K562 (cell line): Measurements from ENCODE around the gene ETV2. TPM values are rescaled to one million over a fixed set of nuclear protein-coding genes. Genes with fewer than 3 reads are reported as not detected.

Experiments used
- DIDO1 ChIP-seq: fragments of 450-650 bp; IDR thresholded peaks from 2 replicates; pipeline ENCODE4 v1.6.1; 2016; ENCODE audit warnings: low read depth, missing biosample characterization, missing genetic modification characterization
- DMBX1 ChIP-seq: fragments of 250-450 bp; sonication (Bioruptor Pico); IDR thresholded peaks from 2 replicates; pipeline ENCODE4 v1.8.0; 2022; ENCODE audit warnings: inconsistent platforms, mild to moderate bottlenecking, moderate library complexity, borderline replicate concordance
- EHMT2 ChIP-seq: fragments of 450-650 bp; IDR thresholded peaks from 2 replicates; pipeline ENCODE4 v1.6.1; 2018; ENCODE audit warnings: antibody characterized with exemption
- ETV5 ChIP-seq: sonication (generic); formaldehyde crosslinking; IDR thresholded peaks from 2 replicates; pipeline ENCODE4 v1.4.0; 2020; ENCODE audit warnings: low read depth, mild to moderate bottlenecking, missing genetic modification reagents
- FOXM1 ChIP-seq, 2 experiments: fragments of 450-650 bp in 1 of 2; sonication (generic) in 1 of 2; formaldehyde crosslinking in 1 of 2; IDR thresholded peaks; 2 replicates each; pipeline versions ENCODE4 v1.6.1 to v1.9.0; 2017 to 2022; ENCODE audit warnings: low read depth in 2 of 2, mild to moderate bottlenecking in 2 of 2, missing genetic modification reagents in 1 of 2, moderate library complexity in 1 of 2
- GABPB2 ChIP-seq: fragments of 250-450 bp; sonication (Bioruptor Pico); conservative IDR thresholded peaks from 2 replicates; pipeline ENCODE4 v1.5.1; 2021; ENCODE audit warnings: mild to moderate bottlenecking
- L3MBTL2 ChIP-seq: fragments of 450-650 bp; IDR thresholded peaks from 2 replicates; pipeline ENCODE4 v1.6.1; 2016; ENCODE audit warnings: mild to moderate bottlenecking, moderate library complexity
- LEF1 ChIP-seq: fragments of 450-650 bp; IDR thresholded peaks from 2 replicates; pipeline ENCODE4 v1.6.1; 2016; ENCODE audit warnings: mild to moderate bottlenecking
- MIER1 ChIP-seq: fragments of 450-650 bp; IDR thresholded peaks from 2 replicates; pipeline ENCODE4 v1.6.1; 2016; ENCODE audit warnings: antibody characterized with exemption, mild to moderate bottlenecking, low read depth
- NFYB ChIP-seq: IDR thresholded peaks from 2 replicates; pipeline ENCODE4 v1.6.1; 2011; ENCODE audit warnings: mild to moderate bottlenecking, moderate library complexity; ENCODE audit not compliant: insufficient read length; ENCODE audit errors: extremely low read depth
- NR2C2 ChIP-seq, 2 experiments: fragments of 200-800 bp in 1 of 2; sonication (Bioruptor generic) in 1 of 2; sonication (generic) in 1 of 2; formaldehyde crosslinking in 1 of 2; IDR thresholded peaks; 2 replicates each; pipeline versions ENCODE4 v1.6.1 to v1.8.0; 2016 to 2022; ENCODE audit warnings: mild to moderate bottlenecking in 1 of 2, missing compliant biosample characterization in 1 of 2, missing genetic modification characterization in 1 of 2, missing genetic modification reagents in 1 of 2
- POLR2AphosphoS5 ChIP-seq: IDR thresholded peaks from 2 replicates; pipeline ENCODE4 v1.6.1; 2011; ENCODE audit warnings: mild to moderate bottlenecking, low read depth, low read length, moderate library complexity; ENCODE audit not compliant: control insufficient read depth, insufficient read depth
- PYGO2 ChIP-seq: fragments of 450-650 bp; IDR thresholded peaks from 2 replicates; pipeline ENCODE4 v1.6.1; 2016; ENCODE audit warnings: mild to moderate bottlenecking, missing genetic modification characterization, moderate library complexity, missing compliant biosample characterization
- RBFOX2 ChIP-seq: fragments of 200-400 bp; formaldehyde crosslinking; IDR thresholded peaks from 2 replicates; pipeline ENCODE4 v1.6.1; 2017; ENCODE audit warnings: low read depth, mild to moderate bottlenecking, low read length, moderate library complexity
- SMARCA4 ChIP-seq: fragments of 450-650 bp; IDR thresholded peaks from 2 replicates; pipeline ENCODE4 v1.6.1; 2016
- SREBF2 ChIP-seq: sonication (generic); formaldehyde crosslinking; IDR thresholded peaks from 2 replicates; pipeline ENCODE4 v1.4.0; 2020; ENCODE audit warnings: mild to moderate bottlenecking, missing genetic modification reagents
- ZKSCAN1 ChIP-seq: fragments of 150-350 bp; IDR thresholded peaks from 2 replicates; pipeline ENCODE4 v1.6.1; 2016; ENCODE audit warnings: low read depth, low read length
- polyA plus RNA-seq, 8 experiments: library from polyadenylated mRNA; depleted of rRNA in 4 of 8; stranded (reverse) in 5 of 8; unstranded in 3 of 8; fragments of >200 nt; fragmentation: Nextera tagmentation in 2 of 8; fragmentation: Illumina TruSeq in 1 of 8; extraction: Ambion mirVana in 2 of 8; extraction: Trizol in 1 of 8; gene quantifications; 2 replicates each; pipeline versions ENCODE4 v1.2.1 to v1.2.3, GENCODE V29; 2011 to 2014; ENCODE audit warnings: inconsistent platforms in 1 of 8, missing spikeins in 1 of 8
- total RNA-seq, 7 experiments: library from RNA; depleted of rRNA in 6 of 7; stranded (reverse); fragments of >200 nt in 6 of 7; fragmentation: Illumina TruSeq in 2 of 7; extraction: Trizol in 2 of 7; gene quantifications; 2 replicates each; pipeline versions ENCODE4 v1.2.1 to v1.2.3, GENCODE V29; 2011 to 2021; ENCODE audit warnings: low replicate concordance in 1 of 7
- TF ChIP-seq, protein P1 (sequence below): fragments of 250-450 bp; sonication (Bioruptor Pico); IDR thresholded peaks from 2 replicates; pipeline ENCODE4 v1.9.0; 2021; ENCODE audit warnings: mild to moderate bottlenecking, inconsistent platforms
- TF ChIP-seq, protein P2 (sequence below): fragments of 450-650 bp; formaldehyde crosslinking; IDR thresholded peaks from 2 replicates; pipeline ENCODE4 v1.4.0; 2022; ENCODE audit warnings: missing genetic modification characterization
- TF ChIP-seq, protein P3 (sequence below): fragments of 450-650 bp; formaldehyde crosslinking; IDR thresholded peaks from 2 replicates; pipeline ENCODE4 v1.4.0; 2020; ENCODE audit warnings: mild to moderate bottlenecking, moderate library complexity
- TF ChIP-seq, protein P4 (sequence below): fragments of 200-800 bp; sonication (Bioruptor generic); IDR thresholded peaks from 2 replicates; pipeline ENCODE4 v1.6.1; 2017; ENCODE audit warnings: missing genetic modification characterization, missing compliant biosample characterization

Gene ETV2
- total and polyA plus RNA-seq, 9 of the 15 experiments (the other 6 are each of a cell fraction or from before 2014, with no cell fraction given) = 0.11 to 3.7 (median 0.55) TPM

DNA sequence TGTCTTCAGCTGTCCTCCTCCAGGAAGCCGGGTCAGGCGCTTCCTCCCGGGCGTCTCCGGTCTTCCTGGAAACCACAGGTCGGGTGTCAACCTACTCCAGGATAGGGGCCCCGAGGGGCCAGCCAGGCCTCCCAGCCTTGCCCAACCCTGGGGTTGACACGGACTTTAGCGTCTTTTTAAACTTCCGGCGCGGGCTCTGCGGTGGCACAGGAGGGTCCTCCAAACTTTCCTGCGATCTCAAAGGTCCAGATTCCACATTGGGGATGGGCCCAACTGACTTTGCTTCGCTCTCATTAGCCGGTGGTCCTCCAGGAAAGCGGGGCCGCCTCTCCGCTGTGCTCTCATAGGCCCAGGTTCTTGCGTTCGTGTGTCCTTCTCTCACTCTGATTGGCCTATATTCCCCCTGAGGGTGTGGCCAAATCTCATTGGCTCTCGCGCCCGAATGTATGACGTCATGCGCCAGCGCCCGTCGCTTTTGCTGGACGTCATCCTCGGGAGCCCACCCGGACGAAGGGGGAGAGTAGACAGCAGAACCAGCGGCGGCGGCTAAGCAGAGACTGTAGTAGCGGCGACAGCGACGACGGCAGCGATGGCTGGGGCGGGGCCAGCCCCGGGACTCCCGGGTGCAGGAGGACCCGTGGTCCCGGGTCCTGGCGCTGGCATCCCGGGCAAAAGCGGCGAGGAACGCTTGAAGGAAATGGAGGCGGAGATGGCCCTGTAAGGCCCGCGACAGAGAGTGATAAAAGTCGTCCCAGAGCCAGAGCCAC, 12.8 kb upstream of the ETV2 start, which contains the start of gene RBM42 (continued):
- TF ChIP-seq, protein P1, sequence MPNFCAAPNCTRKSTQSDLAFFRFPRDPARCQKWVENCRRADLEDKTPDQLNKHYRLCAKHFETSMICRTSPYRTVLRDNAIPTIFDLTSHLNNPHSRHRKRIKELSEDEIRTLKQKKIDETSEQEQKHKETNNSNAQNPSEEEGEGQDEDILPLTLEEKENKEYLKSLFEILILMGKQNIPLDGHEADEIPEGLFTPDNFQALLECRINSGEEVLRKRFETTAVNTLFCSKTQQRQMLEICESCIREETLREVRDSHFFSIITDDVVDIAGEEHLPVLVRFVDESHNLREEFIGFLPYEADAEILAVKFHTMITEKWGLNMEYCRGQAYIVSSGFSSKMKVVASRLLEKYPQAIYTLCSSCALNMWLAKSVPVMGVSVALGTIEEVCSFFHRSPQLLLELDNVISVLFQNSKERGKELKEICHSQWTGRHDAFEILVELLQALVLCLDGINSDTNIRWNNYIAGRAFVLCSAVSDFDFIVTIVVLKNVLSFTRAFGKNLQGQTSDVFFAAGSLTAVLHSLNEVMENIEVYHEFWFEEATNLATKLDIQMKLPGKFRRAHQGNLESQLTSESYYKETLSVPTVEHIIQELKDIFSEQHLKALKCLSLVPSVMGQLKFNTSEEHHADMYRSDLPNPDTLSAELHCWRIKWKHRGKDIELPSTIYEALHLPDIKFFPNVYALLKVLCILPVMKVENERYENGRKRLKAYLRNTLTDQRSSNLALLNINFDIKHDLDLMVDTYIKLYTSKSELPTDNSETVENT (CRISPR knock-in tag) = peak; percentile 52; the same call in 1 of the 2 replicates
- TF ChIP-seq ETV5 (CRISPR knock-in tag) = peak; percentile 74; the same call in 1 of the 2 replicates
- TF ChIP-seq SREBF2 (CRISPR knock-in tag) = no peak
- no peak for TF ChIP-seq NR2C2 (CRISPR knock-in tag; IDR thresholded peaks at IDR 0.05)
- TF ChIP-seq NR2C2 (tag; IDR thresholded peaks at IDR 0.05) = peak; percentile 67
- TF ChIP-seq SMARCA4 = no peak
- peak; percentile 93 for TF ChIP-seq NFYB
- no peak for TF ChIP-seq POLR2AphosphoS5
- peak; percentile 72 for TF ChIP-seq FOXM1 (IDR thresholded peaks at IDR 0.05; ENCODE audit: low read depth)
- TF ChIP-seq FOXM1 (CRISPR knock-in tag; IDR thresholded peaks at IDR 0.05; ENCODE audit: low read depth) = no peak
- TF ChIP-seq, protein P2, sequence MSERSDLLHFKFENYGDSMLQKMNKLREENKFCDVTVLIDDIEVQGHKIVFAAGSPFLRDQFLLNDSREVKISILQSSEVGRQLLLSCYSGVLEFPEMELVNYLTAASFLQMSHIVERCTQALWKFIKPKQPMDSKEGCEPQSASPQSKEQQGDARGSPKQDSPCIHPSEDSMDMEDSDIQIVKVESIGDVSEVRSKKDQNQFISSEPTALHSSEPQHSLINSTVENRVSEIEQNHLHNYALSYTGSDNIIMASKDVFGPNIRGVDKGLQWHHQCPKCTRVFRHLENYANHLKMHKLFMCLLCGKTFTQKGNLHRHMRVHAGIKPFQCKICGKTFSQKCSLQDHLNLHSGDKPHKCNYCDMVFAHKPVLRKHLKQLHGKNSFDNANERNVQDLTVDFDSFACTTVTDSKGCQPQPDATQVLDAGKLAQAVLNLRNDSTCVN (CRISPR knock-in tag) = no peak
- TF ChIP-seq ZKSCAN1 = 0 out of 2 replicates have a peak, but pooled peaks have one; percentile 70
- TF ChIP-seq LEF1 = no peak
- no peak; the same call in 1 of the 2 replicates for TF ChIP-seq GABPB2 (CRISPR knock-in tag)
- TF ChIP-seq, protein P3, sequence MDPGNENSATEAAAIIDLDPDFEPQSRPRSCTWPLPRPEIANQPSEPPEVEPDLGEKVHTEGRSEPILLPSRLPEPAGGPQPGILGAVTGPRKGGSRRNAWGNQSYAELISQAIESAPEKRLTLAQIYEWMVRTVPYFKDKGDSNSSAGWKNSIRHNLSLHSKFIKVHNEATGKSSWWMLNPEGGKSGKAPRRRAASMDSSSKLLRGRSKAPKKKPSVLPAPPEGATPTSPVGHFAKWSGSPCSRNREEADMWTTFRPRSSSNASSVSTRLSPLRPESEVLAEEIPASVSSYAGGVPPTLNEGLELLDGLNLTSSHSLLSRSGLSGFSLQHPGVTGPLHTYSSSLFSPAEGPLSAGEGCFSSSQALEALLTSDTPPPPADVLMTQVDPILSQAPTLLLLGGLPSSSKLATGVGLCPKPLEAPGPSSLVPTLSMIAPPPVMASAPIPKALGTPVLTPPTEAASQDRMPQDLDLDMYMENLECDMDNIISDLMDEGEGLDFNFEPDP (CRISPR knock-in tag) = no peak
- TF ChIP-seq, protein P4, sequence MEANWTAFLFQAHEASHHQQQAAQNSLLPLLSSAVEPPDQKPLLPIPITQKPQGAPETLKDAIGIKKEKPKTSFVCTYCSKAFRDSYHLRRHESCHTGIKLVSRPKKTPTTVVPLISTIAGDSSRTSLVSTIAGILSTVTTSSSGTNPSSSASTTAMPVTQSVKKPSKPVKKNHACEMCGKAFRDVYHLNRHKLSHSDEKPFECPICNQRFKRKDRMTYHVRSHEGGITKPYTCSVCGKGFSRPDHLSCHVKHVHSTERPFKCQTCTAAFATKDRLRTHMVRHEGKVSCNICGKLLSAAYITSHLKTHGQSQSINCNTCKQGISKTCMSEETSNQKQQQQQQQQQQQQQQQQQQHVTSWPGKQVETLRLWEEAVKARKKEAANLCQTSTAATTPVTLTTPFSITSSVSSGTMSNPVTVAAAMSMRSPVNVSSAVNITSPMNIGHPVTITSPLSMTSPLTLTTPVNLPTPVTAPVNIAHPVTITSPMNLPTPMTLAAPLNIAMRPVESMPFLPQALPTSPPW (CRISPR knock-in tag) = peak; percentile 93
- no peak for TF ChIP-seq PYGO2 (tag)
- no peak for TF ChIP-seq DMBX1
- TF ChIP-seq L3MBTL2 = peak; percentile 51
- TF ChIP-seq RBFOX2 = peak; percentile 89
- TF ChIP-seq EHMT2 = no peak
- TF ChIP-seq DIDO1 (tag) = peak; percentile 98
- no peak for TF ChIP-seq MIER1
